Mesodermal cell (in vitro differentiated cells): ENCODE measurements around the gene WWTR1. TPM values are rescaled to one million over a fixed set of nuclear protein-coding genes. Genes with fewer than 3 reads are reported as not detected.

Experiments used
- H3K27ac ChIP-seq: 2 replicates; pipeline ENCODE4 v1.7.0; 2013; ENCODE audit warnings: mild to moderate bottlenecking, low read depth, low read length, moderate library complexity; ENCODE audit not compliant: severe bottlenecking
- H3K36me3 ChIP-seq: 2 replicates; pipeline ENCODE4 v1.7.1; 2013; ENCODE audit warnings: mild to moderate bottlenecking, low read length, moderate library complexity; ENCODE audit not compliant: control insufficient read depth, insufficient read depth
- H3K4me1 ChIP-seq: one replicate; pipeline ENCODE4 v1.7.1; 2013; ENCODE audit warnings: mild to moderate bottlenecking, low read length; ENCODE audit not compliant: insufficient read depth, control insufficient read depth, poor library complexity, severe bottlenecking
- H3K4me3 ChIP-seq: 2 replicates; pipeline ENCODE4 v1.7.0; 2013; ENCODE audit warnings: low read length, control low read depth, mild to moderate bottlenecking; ENCODE audit not compliant: insufficient read depth, poor library complexity, severe bottlenecking; ENCODE audit errors: extremely low read depth
- H3K9me3 ChIP-seq: 2 replicates; pipeline ENCODE4 v1.7.1; 2013; ENCODE audit warnings: mild to moderate bottlenecking, low read length, moderate library complexity; ENCODE audit not compliant: control insufficient read depth
- WGBS, 2 experiments: methylation state at CpG; one replicate each; pipeline ENCODE4 v1.1.5; 2013; ENCODE audit warnings: missing lambda C conversion rate in 2 of 2; ENCODE audit not compliant: insufficient coverage in 2 of 2; 5-methylcytosine and 5-hydroxymethylcytosine counted together
- polyA plus RNA-seq, 2 experiments: library from polyadenylated mRNA; stranded (reverse); fragments of 50-300 nt; gene quantifications; one replicate each; pipeline ENCODE4 v1.2.3, GENCODE V29; 2013

The WWTR1 gene
- 88.0 TPM for polyA plus RNA-seq (2013, experiment 1 of 2)
- 74.8 TPM for polyA plus RNA-seq (2013, experiment 2 of 2)

DNA sequence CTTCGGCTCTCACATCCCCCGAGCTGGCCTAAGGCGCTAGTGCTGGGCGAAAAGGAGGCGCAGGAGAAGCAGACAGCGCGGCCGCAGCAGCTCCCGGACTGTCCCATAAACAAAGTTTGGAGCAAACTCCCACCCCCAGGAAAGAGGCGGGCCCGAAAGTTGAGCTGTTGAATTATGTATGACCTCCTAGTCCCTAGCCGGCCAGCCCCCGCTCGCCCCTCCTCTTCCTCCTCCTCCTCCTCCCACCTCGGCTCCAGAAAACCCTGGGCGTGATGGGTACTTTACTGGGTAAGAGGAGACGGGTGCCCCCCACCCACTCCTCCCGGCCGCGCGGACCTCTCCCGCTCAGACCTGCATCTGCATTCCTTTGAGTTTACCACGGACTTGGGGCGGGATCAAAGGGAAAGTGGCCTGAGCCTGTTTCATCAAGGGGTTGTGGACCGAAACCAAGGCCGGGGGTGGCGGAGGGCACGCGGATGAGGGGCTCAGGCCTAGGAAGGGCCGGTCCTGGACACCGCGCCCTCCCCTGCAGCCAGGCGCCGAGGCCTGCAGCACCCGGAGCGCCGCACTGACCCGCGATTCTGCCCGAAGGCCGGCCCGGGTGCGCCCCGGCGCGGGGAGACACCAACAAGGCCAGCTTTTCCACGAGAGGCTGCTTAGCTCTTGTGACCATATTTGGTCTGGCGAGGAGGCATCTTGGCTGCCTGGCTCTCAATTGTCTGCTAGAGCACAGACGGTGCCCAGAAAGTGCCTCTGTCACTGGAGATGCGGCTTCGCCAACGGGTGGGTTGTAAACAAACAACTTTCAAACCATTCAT lies at the start of gene WWTR1:
Gene WWTR1, minus strand, starts transcription at position 100 of the 818 bp plus-strand sequence. CDS start 719 bp downstream, outside the sequence.
- Histone ChIP-seq H3K4me3 (peak within 1 kb of the TSS; percentile 89), H3K27ac (peak within 1 kb of the TSS; percentile 91), H3K36me3 (peaks cover 14% of the 10 kb centered on the region), H3K4me1 (peaks cover 24% of the 10 kb centered on the region), H3K9me3 (no peaks in the 10 kb centered on the region)
- 1 to 2% methylated on average over 29 to 32 of the region's 52 CpGs for WGBS, 2 experiments

DNA sequence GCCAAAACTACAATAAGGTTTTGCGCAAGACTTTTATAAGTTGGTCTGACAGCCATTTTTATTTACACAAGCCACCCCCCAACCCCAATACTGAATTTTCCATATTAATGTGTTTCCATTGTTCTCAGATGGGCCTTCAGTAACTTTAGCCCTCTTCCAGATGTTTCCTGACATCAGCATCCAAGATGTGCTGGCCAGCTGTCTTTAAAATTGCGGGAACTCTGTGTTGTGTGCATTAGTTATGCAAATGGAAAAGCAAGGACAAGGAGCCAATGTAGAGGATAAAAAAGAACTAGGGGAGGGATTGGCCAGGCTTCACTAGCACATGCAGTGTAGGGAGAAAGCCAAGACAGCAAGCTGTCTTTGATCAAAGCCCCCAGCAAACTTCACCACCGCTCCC lies 49.1 kb upstream of the WWTR1 start:
- Histone ChIP-seq H3K36me3 (no peaks in the 10 kb centered on the region), H3K9me3 (no peaks in the 10 kb centered on the region), H3K4me1 (peaks cover 9% of the 10 kb centered on the region), H3K4me3 (no peak overlapping the region), H3K27ac (no peak overlapping the region)
- 80 to 83% methylated on average over 1 to 2 of the region's 3 CpGs for WGBS, 2 experiments

DNA sequence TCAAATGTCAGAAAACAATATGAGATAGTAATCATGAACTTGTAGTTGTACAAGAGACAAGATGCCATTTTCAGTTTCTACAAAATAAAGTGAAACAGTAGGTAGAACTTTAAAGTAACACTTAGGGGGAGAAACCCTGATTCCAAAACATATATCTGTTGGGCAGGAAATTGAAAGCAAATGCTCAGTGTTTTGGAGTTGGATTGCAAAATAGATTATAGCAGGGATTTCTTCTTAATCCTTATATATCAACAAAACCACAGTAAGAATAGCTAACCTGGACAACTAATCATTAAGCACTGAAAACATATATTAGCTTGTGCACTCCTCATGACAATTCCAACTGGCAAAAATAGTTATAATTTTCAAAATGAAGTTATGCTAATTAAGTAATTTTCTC lies 47.6 kb upstream of the WWTR1 start:
- H3K4me1 ChIP-seq: peaks cover 11% of the 10 kb centered on the region
- H3K27ac ChIP-seq: no peak overlapping the region
- no peaks in the 10 kb centered on the region for H3K36me3 ChIP-seq
- no peak overlapping the region for H3K4me3 ChIP-seq
- H3K9me3 ChIP-seq: no peaks in the 10 kb centered on the region

DNA sequence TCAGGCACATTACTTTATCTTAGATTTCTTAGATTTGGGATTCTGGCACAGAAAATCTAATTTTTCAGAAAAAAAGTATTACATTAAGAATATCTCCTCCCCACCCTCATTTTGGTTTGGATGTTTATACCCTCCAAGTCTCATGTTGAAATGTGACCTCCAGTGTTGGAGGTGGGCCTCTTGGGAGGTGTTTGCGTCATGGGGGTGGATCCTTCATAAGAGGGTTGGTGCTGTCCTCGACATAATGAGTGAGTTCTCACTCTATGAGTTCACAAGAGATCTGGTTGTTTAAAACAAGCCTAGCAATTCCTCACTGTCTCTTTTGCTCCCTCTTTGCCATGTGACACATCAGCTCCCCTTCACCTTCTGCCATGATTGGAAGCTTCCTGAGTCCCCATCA lies 45.6 kb upstream of the WWTR1 start:
- peaks cover 5% of the 10 kb centered on the region for H3K9me3 ChIP-seq
- H3K27ac ChIP-seq: no peak overlapping the region
- peaks cover 11% of the 10 kb centered on the region for H3K4me1 ChIP-seq
- no peaks in the 10 kb centered on the region for H3K36me3 ChIP-seq
- 94% methylated on average over 2 of the region's 2 CpGs; no CpG with 5 or more reads in 1 of the 2 experiments for WGBS, 2 experiments
- no peak overlapping the region for H3K4me3 ChIP-seq

DNA sequence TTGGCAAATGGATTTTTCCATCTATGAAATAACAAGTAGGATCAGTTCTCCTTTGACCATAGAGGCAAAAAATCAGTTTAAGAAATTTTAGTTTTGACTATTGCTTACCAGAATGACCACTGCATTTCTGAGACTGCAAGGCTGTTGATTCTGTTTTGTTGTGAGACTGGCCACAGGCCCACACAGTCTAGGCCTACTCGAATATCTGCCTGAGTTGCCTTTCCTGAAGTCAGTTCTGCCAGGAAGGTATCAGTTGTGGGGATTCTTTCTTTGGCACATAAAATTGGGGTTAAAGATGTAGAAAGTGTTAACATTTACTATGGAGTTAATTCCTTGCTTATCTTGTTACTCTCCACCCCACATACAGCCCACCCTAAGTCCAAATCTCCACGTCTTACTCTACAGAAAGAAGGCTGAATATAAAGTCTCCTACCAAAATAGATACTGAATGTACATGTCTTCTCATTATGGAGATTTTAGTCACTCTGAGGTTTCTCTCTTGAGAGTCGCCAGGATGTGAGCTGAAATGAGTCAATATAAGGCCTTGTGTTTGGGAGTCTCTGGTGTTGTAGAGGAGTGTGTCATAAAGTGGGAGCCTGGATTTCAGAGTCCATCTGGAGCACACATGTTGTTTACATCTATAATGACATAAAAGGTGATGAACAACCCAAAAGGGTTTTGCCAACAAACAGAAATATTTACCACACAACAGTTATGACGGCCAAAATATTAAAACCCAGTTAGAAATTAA lies 45.0 kb upstream of the WWTR1 start:
- WGBS, 2 experiments: 49 to 90% methylated on average over 2 to 3 of the region's 4 CpGs
- peaks cover 11% of the 10 kb centered on the region for H3K9me3 ChIP-seq
- no peaks in the 10 kb centered on the region for H3K36me3 ChIP-seq
- H3K27ac ChIP-seq: peak overlapping the region; percentile 72
- H3K4me3 ChIP-seq: no peak overlapping the region
- H3K4me1 ChIP-seq: peaks cover 11% of the 10 kb centered on the region

DNA sequence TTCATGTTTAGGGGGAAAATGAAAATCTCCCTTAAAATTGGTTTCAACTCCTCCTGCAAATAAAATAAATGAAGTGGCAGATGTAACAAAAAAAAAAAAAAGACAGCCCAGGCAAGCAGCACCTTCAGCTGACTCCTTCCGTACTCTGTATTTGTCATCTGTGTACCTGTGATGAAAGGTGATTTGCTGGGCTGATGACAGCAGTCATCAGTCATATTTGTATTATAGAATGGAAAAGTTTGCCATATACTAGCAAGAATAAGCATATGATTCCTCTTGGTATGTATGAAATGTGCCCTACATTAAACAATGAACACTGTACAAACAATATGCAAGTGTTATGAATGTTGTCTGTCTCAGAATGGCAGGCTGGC lies 44.1 kb upstream of the WWTR1 start:
- no CpG with 5 or more reads among the region's 1 CpG for WGBS, 2 experiments
- Histone ChIP-seq H3K4me3 (no peak overlapping the region), H3K4me1 (peaks cover 11% of the 10 kb centered on the region), H3K27ac (no peak overlapping the region), H3K9me3 (peaks cover 17% of the 10 kb centered on the region), H3K36me3 (no peaks in the 10 kb centered on the region)

DNA sequence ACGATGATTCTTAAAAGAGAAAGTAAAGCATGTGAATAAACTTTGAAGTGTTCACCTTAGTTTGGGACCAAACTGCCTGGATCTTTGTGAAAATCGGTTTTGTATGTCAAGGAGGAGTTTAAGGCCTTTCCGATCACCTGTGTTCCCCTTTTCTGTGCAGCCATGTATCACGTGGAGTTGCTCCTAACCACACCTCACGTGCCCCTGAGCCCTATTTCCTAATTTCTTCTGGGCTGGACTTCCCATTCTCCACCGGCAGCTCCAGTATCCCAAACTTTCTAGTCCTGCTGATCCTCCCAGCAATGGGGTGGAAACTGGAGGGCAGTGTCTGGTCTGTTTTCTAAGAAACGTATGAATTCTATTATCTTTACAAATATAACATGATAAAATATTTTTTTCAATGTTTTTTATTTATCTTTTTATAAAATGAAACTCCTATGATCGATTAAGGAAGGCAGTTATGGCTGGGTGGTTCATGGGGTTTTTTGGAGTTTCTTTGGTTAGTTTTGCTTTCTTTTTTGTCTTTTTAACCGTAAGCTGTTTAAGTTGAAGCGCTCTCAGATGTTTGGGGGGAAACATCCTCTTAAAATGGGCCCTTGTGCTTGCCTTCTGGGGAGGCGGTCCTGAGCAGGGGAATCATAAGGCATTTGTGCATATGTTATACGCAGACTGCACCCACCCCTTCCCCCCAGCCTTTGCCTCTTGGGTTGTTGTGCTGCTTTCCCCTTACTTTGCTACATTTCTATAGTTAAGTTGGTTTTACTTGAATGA lies 43.6 kb upstream of the WWTR1 start:
- Histone ChIP-seq H3K9me3 (peaks cover 17% of the 10 kb centered on the region), H3K36me3 (no peaks in the 10 kb centered on the region), H3K27ac (no peak overlapping the region), H3K4me1 (peaks cover 11% of the 10 kb centered on the region), H3K4me3 (no peak overlapping the region)
- WGBS, 2 experiments: 82 to 93% methylated on average over 5 to 6 of the region's 12 CpGs

DNA sequence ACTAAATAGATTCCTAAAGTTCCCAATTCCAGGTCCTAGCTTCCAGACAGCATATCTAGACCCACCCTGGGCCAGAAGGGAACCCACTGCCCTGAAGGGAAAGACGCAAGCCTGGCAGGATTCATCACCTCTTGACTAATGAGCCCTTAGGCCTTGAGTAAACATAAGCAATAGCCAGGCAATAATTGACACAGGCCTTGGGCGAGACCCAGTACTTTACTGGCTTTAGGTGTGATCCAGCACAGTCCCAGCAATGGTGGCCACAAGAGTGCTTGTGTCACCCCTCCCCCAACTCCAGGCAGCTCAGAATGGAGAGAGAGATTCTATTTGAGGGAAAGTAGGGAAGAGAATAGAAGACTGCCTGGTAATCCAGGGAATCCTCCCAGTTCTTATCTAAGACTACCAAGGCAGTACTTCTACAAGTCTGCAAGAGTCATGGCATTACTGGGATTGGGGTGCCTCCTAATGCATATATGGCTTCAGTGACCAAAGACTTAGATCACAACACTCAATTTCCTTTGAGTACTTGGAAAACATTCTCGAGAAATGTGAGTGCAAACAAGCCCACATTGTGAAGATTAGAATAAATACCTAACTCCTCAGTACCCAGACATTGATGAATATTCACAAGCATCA lies 30.4 kb upstream of the WWTR1 start:
- Histone ChIP-seq H3K27ac (no peak overlapping the region), H3K4me1 (no peaks in the 10 kb centered on the region), H3K9me3 (no peaks in the 10 kb centered on the region), H3K36me3 (no peaks in the 10 kb centered on the region), H3K4me3 (no peak overlapping the region)
- 90% methylated on average over 1 to 2 of the region's 3 CpGs for WGBS, 2 experiments

DNA sequence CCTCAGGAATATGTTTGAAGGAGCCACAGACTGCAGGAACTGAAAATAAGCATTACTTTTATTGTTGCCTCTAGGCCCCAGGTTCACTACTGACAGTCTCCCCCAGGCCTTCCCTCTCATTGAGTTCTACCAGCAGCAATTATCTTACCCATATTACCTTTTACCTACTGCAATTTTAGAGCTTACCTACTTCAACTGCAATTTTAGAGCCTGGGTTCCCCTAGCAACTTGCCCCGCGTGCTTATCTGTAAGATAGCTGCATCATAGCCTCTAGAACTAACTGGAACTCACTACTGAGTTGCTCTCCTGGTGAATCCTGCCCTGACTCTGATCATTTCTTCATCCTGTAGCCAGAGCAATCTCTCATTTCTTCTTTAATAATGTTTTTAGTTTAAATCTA lies 29.2 kb upstream of the WWTR1 start:
- Histone ChIP-seq H3K4me1 (no peaks in the 10 kb centered on the region), H3K27ac (no peak overlapping the region), H3K9me3 (no peaks in the 10 kb centered on the region), H3K4me3 (no peak overlapping the region), H3K36me3 (no peaks in the 10 kb centered on the region)
- 81 to 95% methylated on average over 2 of the region's 2 CpGs for WGBS, 2 experiments

DNA sequence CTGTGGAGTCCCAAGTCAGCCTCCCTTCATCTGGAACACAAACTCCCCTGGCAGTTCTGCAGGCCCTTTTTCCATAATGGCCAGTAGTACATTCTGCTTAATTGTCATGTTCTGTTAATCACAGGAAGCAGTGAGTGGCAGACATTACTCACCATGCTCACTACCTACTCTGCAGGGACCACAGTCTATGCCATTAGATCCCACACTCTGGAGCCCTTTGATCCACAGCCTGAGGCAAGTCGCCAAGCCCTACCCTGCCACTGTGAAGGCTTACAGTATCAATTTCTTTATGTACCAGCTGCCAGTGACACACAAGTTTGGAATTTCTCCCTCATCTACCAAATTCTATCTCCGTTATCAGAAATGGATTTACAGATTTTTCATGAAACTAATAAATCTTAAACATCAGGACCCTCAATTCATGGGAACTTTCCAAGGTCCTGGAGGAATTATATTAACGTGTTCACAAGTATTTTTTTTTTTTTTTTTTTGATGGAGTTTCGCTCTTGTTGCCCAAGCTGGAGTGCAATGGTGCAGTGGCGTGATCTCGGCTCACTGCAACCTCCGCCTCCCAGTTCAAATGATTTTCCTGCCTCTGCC lies 20.6 kb upstream of the WWTR1 start:
- Histone ChIP-seq H3K36me3 (no peaks in the 10 kb centered on the region), H3K4me3 (no peak overlapping the region), H3K27ac (no peak overlapping the region), H3K9me3 (no peaks in the 10 kb centered on the region), H3K4me1 (no peaks in the 10 kb centered on the region)
- 84 to 87% methylated on average over 4 to 6 of the region's 7 CpGs for WGBS, 2 experiments
